Transverse colon (tissue), 4 donors: ENCODE results near the gene ATG101. TPM values are rescaled to one million over a fixed set of nuclear protein-coding genes. Genes with fewer than 3 reads are reported as not detected.

Source experiments
- DNase-seq: peaks from one replicate; pipeline ENCODE4 v3.0.0-alpha.2; 2019
- H3K27ac ChIP-seq, 4 donors: fragments of 200-600 bp; sonication (generic); 2 replicates each; pipeline ENCODE4 v1.5.1; 2016 to 2018; ENCODE audit warnings: inconsistent platforms in 4 of 4
- H3K27me3 ChIP-seq: fragments of 200-600 bp; sonication (generic); 2 replicates; pipeline ENCODE4 v1.5.1; 2017; ENCODE audit warnings: inconsistent platforms
- H3K36me3 ChIP-seq, 4 donors: fragments of 200-600 bp; sonication (generic); 2 replicates each; pipeline ENCODE4 v1.5.1; 2017 to 2019; ENCODE audit warnings: inconsistent platforms in 4 of 4
- H3K4me1 ChIP-seq, 4 donors: fragments of 200-600 bp; sonication (generic); 2 replicates each; pipeline ENCODE4 v1.5.1; 2017 to 2020; ENCODE audit warnings: inconsistent platforms in 4 of 4
- H3K4me3 ChIP-seq, 4 donors: fragments of 200-600 bp; sonication (generic); 1 replicate in 1 of 4; 2 replicates in 3 of 4; pipeline versions ENCODE4 v1.5.1 to v1.6.1; 2017 to 2019; ENCODE audit warnings: inconsistent platforms in 4 of 4
- H3K9me3 ChIP-seq, 2 donors: fragments of 200-600 bp; sonication (generic); 2 replicates each; pipeline ENCODE4 v1.5.1; 2017 to 2019; ENCODE audit warnings: inconsistent platforms in 2 of 2
- EP300 ChIP-seq: sonication (generic); formaldehyde crosslinking; IDR thresholded peaks from one replicate; pipeline ENCODE4 v1.6.1; 2017; ENCODE audit warnings: antibody characterized with exemption, low read depth
- POLR2A ChIP-seq: fragments of 450-650 bp; IDR thresholded peaks from one replicate; pipeline ENCODE4 v1.6.1; 2016; ENCODE audit warnings: antibody characterized with exemption, mild to moderate bottlenecking, moderate library complexity
- POLR2AphosphoS5 ChIP-seq, 3 donors: sonication (generic); formaldehyde crosslinking; IDR thresholded peaks; one replicate each; pipeline ENCODE4 v1.6.1; 2016; ENCODE audit warnings: antibody characterized with exemption in 3 of 3
- WGBS, 2 donors: methylation state at CpG; one replicate each; pipeline ENCODE4 v1.1.5; 2018; ENCODE audit warnings: low coverage in 1 of 2; 5-methylcytosine and 5-hydroxymethylcytosine counted together
- in situ Hi-C, 4 donors: fragments of 200-750 bp; cut with MboI; loops; one replicate each; pipeline versions ENCODE4 v1.15.0 to v1.15.1; 2017; ENCODE audit warnings: low sequenced_read_pairs in 3 of 4, low pct_ligation_motif_present in 1 of 4, low pct_unique_long_range_greater_than_20kb in 1 of 4
- intact Hi-C: fragments of 100-400 bp; cut with DNase I; formaldehyde crosslinking; loops from one replicate; pipeline ENCODE4 v1.15.1; 2023; ENCODE audit warnings: low total_unique reads
- total RNA-seq, 4 donors: library from RNA; depleted of rRNA; stranded (reverse); fragments of >200 nt; gene quantifications; one replicate each; pipeline ENCODE4 v1.1.0, GENCODE V29; 2016
- TF ChIP-seq, protein P1 (sequence below), 5 experiments: fragments of 200-600 bp in 3 of 5; fragments of 450-650 bp in 2 of 5; sonication (generic) in 3 of 5; IDR thresholded peaks; 1 replicate in 2 of 5; 2 replicates in 3 of 5; pipeline ENCODE4 v1.5.1; 2016 to 2017; ENCODE audit warnings: antibody characterized with exemption in 5 of 5, inconsistent platforms in 3 of 5, mild to moderate bottlenecking in 2 of 5, moderate library complexity in 1 of 5

Gene ATG101
- total RNA-seq, 4 donors from 2014 or later, result 15.7 to 64.1 (median 51.6) TPM

DNA sequence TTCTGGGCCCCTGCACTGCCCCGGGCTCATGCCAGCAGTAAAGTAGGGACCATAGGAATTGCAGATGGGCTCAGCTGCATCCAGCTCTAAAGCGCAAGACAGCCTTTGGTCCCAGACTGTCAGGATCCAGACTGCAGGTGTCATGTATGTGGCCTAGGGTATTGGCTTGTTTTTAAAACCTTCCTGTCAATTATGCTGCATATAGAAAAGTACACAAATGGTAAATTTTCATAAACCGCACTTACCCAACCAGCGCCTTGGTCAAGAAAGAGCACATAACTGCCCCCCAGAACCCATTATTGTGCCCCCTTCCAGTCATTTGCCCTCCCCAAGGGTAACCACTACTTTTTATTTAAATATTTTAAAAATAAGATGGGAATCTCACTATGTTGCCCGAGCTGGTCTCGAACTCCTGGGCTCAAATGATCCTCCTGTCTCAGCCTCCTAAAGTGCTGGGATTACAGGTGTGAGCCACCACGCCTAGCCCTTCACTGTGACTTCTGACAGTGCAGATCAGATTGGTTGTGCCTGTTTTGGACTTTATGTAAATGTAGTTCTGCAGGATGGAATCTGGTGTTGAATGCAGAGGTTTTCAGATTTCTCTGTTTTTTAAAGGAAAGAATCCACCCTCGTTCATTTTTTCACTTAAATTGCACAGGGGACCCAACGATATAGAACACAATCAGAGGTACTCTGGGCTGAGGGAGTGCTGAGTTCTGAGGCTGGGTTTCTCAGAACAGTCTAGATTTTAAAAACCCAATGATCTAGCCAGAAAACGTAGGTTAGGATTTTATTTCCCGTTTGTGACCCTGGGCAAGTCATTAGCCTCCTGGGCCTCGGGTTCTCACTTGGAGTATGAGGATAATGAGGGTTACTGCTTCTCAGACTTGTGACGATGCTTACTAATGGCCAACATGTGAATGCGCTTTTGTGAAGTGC is 11.9 kb upstream of the ATG101 start:
- in situ Hi-C loops, result no loop called here
- Histone ChIP-seq H3K4me1 (peaks cover 2 to 22% (median 8%) of the 10 kb centered on the region in 4 donors), H3K27ac (peak overlapping the region in 3 of 4 donors; percentile 21 to 95 (median 68)), H3K27me3 (no peaks in the 10 kb centered on the region), H3K9me3 (no peaks in the 10 kb centered on the region), H3K36me3 (peaks cover 0 to 4% (median 0%) of the 10 kb centered on the region in 4 donors), H3K4me3 (no peak overlapping the region)
- intact Hi-C loops, result no loop called here
- WGBS, 2 donors, result 88 to 90% methylated on average over 10 to 14 of the region's 14 CpGs
- DNase-seq, result no peak
- peak in 1 of 3 donors; percentile 26 for TF ChIP-seq POLR2AphosphoS5 (IDR thresholded peaks at IDR 0.05)
- no peak for TF ChIP-seq POLR2A
- TF ChIP-seq EP300, result no peak
- TF ChIP-seq, protein P1, sequence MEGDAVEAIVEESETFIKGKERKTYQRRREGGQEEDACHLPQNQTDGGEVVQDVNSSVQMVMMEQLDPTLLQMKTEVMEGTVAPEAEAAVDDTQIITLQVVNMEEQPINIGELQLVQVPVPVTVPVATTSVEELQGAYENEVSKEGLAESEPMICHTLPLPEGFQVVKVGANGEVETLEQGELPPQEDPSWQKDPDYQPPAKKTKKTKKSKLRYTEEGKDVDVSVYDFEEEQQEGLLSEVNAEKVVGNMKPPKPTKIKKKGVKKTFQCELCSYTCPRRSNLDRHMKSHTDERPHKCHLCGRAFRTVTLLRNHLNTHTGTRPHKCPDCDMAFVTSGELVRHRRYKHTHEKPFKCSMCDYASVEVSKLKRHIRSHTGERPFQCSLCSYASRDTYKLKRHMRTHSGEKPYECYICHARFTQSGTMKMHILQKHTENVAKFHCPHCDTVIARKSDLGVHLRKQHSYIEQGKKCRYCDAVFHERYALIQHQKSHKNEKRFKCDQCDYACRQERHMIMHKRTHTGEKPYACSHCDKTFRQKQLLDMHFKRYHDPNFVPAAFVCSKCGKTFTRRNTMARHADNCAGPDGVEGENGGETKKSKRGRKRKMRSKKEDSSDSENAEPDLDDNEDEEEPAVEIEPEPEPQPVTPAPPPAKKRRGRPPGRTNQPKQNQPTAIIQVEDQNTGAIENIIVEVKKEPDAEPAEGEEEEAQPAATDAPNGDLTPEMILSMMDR (IDR thresholded peaks at IDR 0.05), result no peak

DNA sequence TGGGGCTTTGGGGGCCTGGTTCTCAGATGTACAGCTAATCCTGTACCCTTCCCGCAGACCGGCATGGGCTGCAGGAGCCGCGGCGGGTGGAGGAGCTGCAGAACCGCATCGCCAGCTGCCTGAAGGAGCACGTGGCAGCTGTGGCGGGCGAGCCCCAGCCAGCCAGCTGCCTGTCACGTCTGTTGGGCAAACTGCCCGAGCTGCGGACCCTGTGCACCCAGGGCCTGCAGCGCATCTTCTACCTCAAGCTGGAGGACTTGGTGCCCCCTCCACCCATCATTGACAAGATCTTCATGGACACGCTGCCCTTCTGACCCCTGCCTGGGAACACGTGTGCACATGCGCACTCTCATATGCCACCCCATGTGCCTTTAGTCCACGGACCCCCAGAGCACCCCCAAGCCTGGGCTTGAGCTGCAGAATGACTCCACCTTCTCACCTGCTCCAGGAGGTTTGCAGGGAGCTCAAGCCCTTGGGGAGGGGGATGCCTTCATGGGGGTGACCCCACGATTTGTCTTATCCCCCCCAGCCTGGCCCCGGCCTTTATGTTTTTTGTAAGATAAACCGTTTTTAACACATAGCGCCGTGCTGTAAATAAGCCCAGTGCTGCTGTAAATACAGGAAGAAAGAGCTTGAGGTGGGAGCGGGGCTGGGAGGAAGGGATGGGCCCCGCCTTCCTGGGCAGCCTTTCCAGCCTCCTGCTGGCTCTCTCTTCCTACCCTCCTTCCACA is 11.0 kb upstream of the ATG101 start:
- H3K27ac ChIP-seq, result peak overlapping the region in 3 of 4 donors; percentile 21 to 95 (median 51)
- intact Hi-C loops, result no loop called here
- no peaks in the 10 kb centered on the region for H3K27me3 ChIP-seq
- no peaks in the 10 kb centered on the region for H3K9me3 ChIP-seq
- DNase-seq, result peak; percentile 51
- no peak for TF ChIP-seq EP300
- TF ChIP-seq, protein P1 (IDR thresholded peaks at IDR 0.05), result no peak
- TF ChIP-seq POLR2A, result no peak
- TF ChIP-seq POLR2AphosphoS5 (IDR thresholded peaks at IDR 0.05), result peak; percentile 8 to 85 (median 67)
- 73 to 77% methylated on average over 9 to 25 of the region's 25 CpGs for WGBS, 2 donors
- H3K36me3 ChIP-seq, result peaks cover 0 to 4% (median 0%) of the 10 kb centered on the region in 4 donors
- in situ Hi-C loops, result no loop called here
- H3K4me1 ChIP-seq, result peaks cover 0 to 20% (median 6%) of the 10 kb centered on the region in 4 donors
- H3K4me3 ChIP-seq, result no peak overlapping the region

DNA sequence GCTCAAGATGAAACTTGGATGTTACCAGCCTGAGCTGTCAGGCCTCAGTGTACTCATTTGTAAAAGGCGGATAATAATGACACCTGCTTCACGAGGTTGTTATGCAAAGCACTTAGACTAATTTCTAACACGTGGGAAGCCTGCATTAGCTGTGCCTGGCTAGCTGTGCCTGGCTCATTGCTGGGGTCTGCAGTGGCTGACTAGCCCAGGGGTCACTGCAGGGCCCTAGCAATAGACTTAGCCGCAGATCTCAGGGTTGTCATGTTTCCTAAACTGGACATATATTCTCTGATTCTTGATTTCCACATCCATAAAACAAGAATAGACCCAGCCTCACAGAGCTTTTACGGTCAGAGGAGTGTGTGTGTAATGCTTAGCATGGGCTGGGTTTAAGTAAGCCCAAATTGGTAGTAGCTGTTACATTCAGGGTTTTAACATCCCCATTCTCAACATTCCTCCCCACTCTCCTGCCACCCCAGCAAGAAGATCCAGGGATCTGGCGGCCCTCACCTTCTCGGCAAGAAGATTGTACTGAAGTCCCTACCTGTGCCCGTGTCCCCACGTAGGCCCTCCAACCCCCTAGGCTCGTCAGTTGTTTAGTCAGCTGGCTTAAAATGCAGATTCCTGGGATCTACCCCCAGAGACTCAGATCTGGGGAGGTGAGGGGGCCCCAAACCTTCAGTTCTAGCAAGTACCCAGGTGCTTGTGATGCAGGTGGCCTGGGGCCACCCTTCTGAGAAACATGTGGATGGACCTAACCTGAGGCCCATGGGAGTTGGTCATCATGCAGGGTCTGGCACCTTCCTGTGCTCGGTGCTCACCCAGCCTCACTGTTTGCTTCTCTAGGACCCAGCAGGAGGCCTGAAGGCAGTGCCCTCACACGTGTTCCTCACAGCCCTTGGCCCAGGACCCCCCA is 9.9 kb upstream of the ATG101 start:
- in situ Hi-C loops, result no loop called here
- intact Hi-C loops, result no loop called here
- H3K4me3 ChIP-seq, result no peak overlapping the region
- H3K9me3 ChIP-seq, result no peaks in the 10 kb centered on the region
- WGBS, 2 donors, result 80% methylated on average over 1 to 10 of the region's 12 CpGs
- peaks cover 0 to 18% (median 6%) of the 10 kb centered on the region in 4 donors for H3K4me1 ChIP-seq
- TF ChIP-seq POLR2A (no peak), POLR2AphosphoS5 (IDR thresholded peaks at IDR 0.05) (peak; percentile 6 to 70 (median 19))
- H3K27ac ChIP-seq, result peak overlapping the region in 3 of 4 donors; percentile 21 to 95 (median 51)
- H3K36me3 ChIP-seq, result peaks cover 0 to 4% (median 0%) of the 10 kb centered on the region in 4 donors
- no peaks in the 10 kb centered on the region for H3K27me3 ChIP-seq
- peak; percentile 35 for DNase-seq

DNA sequence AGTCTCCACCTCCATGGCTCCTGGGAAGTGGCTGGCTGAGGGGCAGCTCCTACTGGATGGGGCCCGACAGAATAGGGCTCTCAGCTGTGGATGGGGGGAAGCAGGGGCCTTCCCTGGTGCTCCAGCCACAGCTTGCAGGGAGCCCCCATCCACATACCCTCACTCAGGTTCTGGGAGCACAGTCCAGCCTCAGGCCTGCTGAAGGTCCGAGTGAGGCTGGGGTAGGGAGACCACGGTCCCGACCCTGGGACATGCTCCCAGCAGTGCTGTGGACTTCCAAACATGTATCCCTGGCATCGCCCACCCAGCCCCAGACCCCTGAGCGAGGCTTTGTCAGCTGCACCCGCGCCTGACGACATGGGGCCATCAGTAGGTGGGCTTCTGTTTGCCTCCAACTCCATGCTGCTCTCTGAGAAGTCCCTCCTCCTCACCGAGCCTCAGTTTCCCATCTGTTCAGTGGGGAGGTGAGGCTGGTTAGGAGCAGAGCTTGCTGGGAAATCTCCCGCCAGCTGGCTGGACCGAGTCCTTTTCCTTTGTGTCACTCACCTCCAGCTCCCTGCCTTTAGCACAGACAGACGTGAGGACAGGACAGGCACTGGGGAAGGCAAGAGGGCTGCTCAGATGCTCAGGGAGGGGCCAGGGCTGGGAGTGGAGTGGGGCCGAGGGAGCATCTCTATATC is 9.1 kb upstream of the ATG101 start:
- H3K27me3 ChIP-seq, result no peaks in the 10 kb centered on the region
- H3K9me3 ChIP-seq, result no peaks in the 10 kb centered on the region
- intact Hi-C loops, result no loop called here
- peaks cover 0 to 18% (median 6%) of the 10 kb centered on the region in 4 donors for H3K4me1 ChIP-seq
- DNase-seq, result peak; percentile 22
- 81% methylated on average over 9 of the region's 14 CpGs; no CpG with 5 or more reads in 1 of the 2 donors for WGBS, 2 donors
- no peak overlapping the region for H3K4me3 ChIP-seq
- in situ Hi-C loops, result no loop called here
- TF ChIP-seq EP300 (no peak), POLR2AphosphoS5 (IDR thresholded peaks at IDR 0.05) (no peak), POLR2A (no peak)
- TF ChIP-seq, protein P1 (IDR thresholded peaks at IDR 0.05), result no peak
- H3K36me3 ChIP-seq, result peaks cover 0 to 4% (median 0%) of the 10 kb centered on the region in 4 donors
- peak overlapping the region in 2 of 4 donors; percentile 51 to 95 for H3K27ac ChIP-seq
